Lower leg skin (tissue), 3 donors: ENCODE results near the gene CDH16.

Experiments
- CTCF ChIP-seq, 3 donors: fragments of 450-650 bp; IDR thresholded peaks; one replicate each; pipeline ENCODE4 v1.5.1; 2016; ENCODE audit warnings: antibody characterized with exemption in 3 of 3, mild to moderate bottlenecking in 3 of 3, moderate library complexity in 2 of 3
- POLR2A ChIP-seq, 2 donors: fragments of 450-650 bp; IDR thresholded peaks; one replicate each; pipeline ENCODE4 v1.6.1; 2016 to 2017; ENCODE audit warnings: antibody characterized with exemption in 2 of 2, mild to moderate bottlenecking in 1 of 2, moderate library complexity in 1 of 2

DNA sequence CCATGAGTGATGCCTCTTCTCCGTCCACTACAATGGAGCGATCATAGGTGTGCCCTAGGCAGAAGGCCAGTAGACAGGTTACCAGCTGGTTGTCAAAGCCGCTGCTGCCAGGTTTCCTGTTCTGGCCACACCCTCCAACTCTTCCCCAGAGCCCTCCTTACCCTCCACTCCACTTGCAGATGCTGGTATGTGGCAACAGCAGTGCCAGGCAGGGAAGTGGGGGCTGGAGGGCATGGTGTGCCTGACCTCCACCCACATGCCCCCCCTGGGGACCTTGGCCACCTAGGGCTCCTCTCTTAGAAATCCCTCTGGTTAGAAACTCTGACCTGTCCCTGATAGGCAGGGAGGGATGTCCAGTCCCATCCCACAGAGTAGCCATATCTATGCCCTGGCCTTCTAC is 5.2 kb upstream of the CDH16 start:
- TF ChIP-seq CTCF (IDR thresholded peaks at IDR 0.05) (no peak), POLR2A (IDR thresholded peaks at IDR 0.05) (no peak)
